ENCODE data around the gene SYT11. TPM values are rescaled to one million over a fixed set of nuclear protein-coding genes. Genes with fewer than 3 reads are reported as not detected.

The SYT11 gene
- total RNA-seq, 1 donor from 2014 or later, result 6.3 TPM

GRCh38 chr1:155931332-155932038 lies 72.1 kb downstream of the SYT11 start:
- Histone ChIP-seq H3K36me3 (peaks cover 28% of the 10 kb centered on the region), H3K4me1 (peaks cover 23% of the 10 kb centered on the region), H3F3A (ENCODE audit: low read depth) (peaks cover 26% of the 10 kb centered on the region), H3K4me3 (peak overlapping the region; percentile 93), H3K9ac (peak overlapping the region; percentile 29), H3K79me2 (ENCODE audit: low read depth) (peaks cover 66% of the 10 kb centered on the region), H3K9me3 (ENCODE audit: low read depth) (no peaks in the 10 kb centered on the region), H3K27ac (no peak overlapping the region), H3K4me2 (peak overlapping the region; percentile 92), H3K27me3 (no peaks in the 10 kb centered on the region), H4K20me1 (ENCODE audit: low read depth) (peaks cover 48% of the 10 kb centered on the region), H2AFZ (replicated peaks) (no peak overlapping the region)
- Mint-ChIP-seq H3K4me3 (peak overlapping the region; percentile 64), H3K9me3 (no peaks in the 10 kb centered on the region), H3K27me3 (ENCODE audit: insufficient read depth, low read depth) (peaks cover 2% of the 10 kb centered on the region), H3K4me1 (peaks cover 12% of the 10 kb centered on the region), H3K27ac (no peak overlapping the region), H3K36me3 (peaks cover 27% of the 10 kb centered on the region)
- TF ChIP-seq EZH2phosphoT487 (IDR thresholded peaks at IDR 0.05), result no peak
- TF ChIP-seq CTCF (IDR thresholded peaks at IDR 0.05), result no peak
- TF ChIP-seq EZH2 (IDR thresholded peaks at IDR 0.05), result no peak
- no peak for DNase-seq (ENCODE audit: low spot score)

GRCh38 chr1:155932081-155932480 lies 72.7 kb downstream of the SYT11 start:
- H3K27ac ChIP-seq, result no peak overlapping the region
- H3K4me1 ChIP-seq, result peaks cover 23% of the 10 kb centered on the region
- Mint-ChIP-seq H3K4me3 (peak overlapping the region; percentile 64), H3K4me1 (peaks cover 12% of the 10 kb centered on the region), H3K9me3 (no peaks in the 10 kb centered on the region), H3K27me3 (ENCODE audit: insufficient read depth, low read depth) (peaks cover 2% of the 10 kb centered on the region), H3K36me3 (peaks cover 25% of the 10 kb centered on the region), H3K27ac (no peak overlapping the region)
- no peaks in the 10 kb centered on the region for H3K27me3 ChIP-seq
- peak overlapping the region; percentile 15 for H3K9ac ChIP-seq
- no peaks in the 10 kb centered on the region for H3K9me3 ChIP-seq (ENCODE audit: low read depth)
- no peak for DNase-seq (ENCODE audit: low spot score)
- H3K4me3 ChIP-seq, result peak overlapping the region; percentile 93
- peak overlapping the region; percentile 92 for H3K4me2 ChIP-seq
- no peak for TF ChIP-seq EZH2phosphoT487 (IDR thresholded peaks at IDR 0.05)
- TF ChIP-seq CTCF (IDR thresholded peaks at IDR 0.05), result no peak
- TF ChIP-seq EZH2 (IDR thresholded peaks at IDR 0.05), result no peak
- no peak overlapping the region for H2AFZ ChIP-seq (replicated peaks)
- H3K79me2 ChIP-seq (ENCODE audit: low read depth), result peaks cover 63% of the 10 kb centered on the region
- H4K20me1 ChIP-seq (ENCODE audit: low read depth), result peaks cover 48% of the 10 kb centered on the region
- H3K36me3 ChIP-seq, result peaks cover 25% of the 10 kb centered on the region
- H3F3A ChIP-seq (ENCODE audit: low read depth), result peaks cover 26% of the 10 kb centered on the region

GRCh38 chr1:155932487-155932886 lies 73.1 kb downstream of the SYT11 start:
- no peak overlapping the region for H3K27ac Mint-ChIP-seq
- Histone ChIP-seq H3K9me3 (ENCODE audit: low read depth) (no peaks in the 10 kb centered on the region), H3K4me1 (peaks cover 23% of the 10 kb centered on the region), H3K4me3 (peak overlapping the region; percentile 93), H3K9ac (peak overlapping the region; percentile 15), H2AFZ (replicated peaks) (no peak overlapping the region), H3K27me3 (no peaks in the 10 kb centered on the region), H3F3A (ENCODE audit: low read depth) (peaks cover 27% of the 10 kb centered on the region), H4K20me1 (ENCODE audit: low read depth) (peaks cover 48% of the 10 kb centered on the region), H3K4me2 (peak overlapping the region; percentile 92), H3K79me2 (ENCODE audit: low read depth) (peaks cover 59% of the 10 kb centered on the region), H3K36me3 (peaks cover 22% of the 10 kb centered on the region), H3K27ac (no peak overlapping the region)
- peak overlapping the region; percentile 76 for H3K4me3 Mint-ChIP-seq
- H3K4me1 Mint-ChIP-seq, result peaks cover 12% of the 10 kb centered on the region
- H3K36me3 Mint-ChIP-seq, result peaks cover 23% of the 10 kb centered on the region
- H3K9me3 Mint-ChIP-seq, result no peaks in the 10 kb centered on the region
- H3K27me3 Mint-ChIP-seq (ENCODE audit: insufficient read depth, low read depth), result peaks cover 2% of the 10 kb centered on the region
- no peak for DNase-seq (ENCODE audit: low spot score)
- no peak for TF ChIP-seq EZH2phosphoT487 (IDR thresholded peaks at IDR 0.05)
- no peak for TF ChIP-seq EZH2 (IDR thresholded peaks at IDR 0.05)
- no peak for TF ChIP-seq CTCF (IDR thresholded peaks at IDR 0.05)

Measured in neural progenitor cell (in vitro differentiated cells).